BJ (cell line): Measurements from ENCODE around the gene STK24. TPM values are rescaled to one million over a fixed set of nuclear protein-coding genes. Genes with fewer than 3 reads are reported as not detected.

Experiments
- CTCF ChIA-PET: fragments of 350-600 bp; formaldehyde crosslinking; extraction: SDS; loops from one replicate; lab custom pipeline; 2021; ENCODE audit warnings: antibody characterized with exemption, inconsistent platforms; lab: Yijun Ruan, JAX
- POLR2A ChIA-PET: fragments of 300-600 bp; sonication (Branson Sonifier 250); formaldehyde crosslinking; extraction: SDS; loops from one replicate; lab custom pipeline; 2021; ENCODE audit warnings: antibody characterized with exemption; lab: Charles Lee
- DNase-seq: peaks from one replicate; pipeline ENCODE4 v3.0.0-alpha.2; 2011; ENCODE audit warnings: low read depth
- H3K27me3 ChIP-seq: 2 replicates; pipeline ENCODE4 v1.6.0; 2011; ENCODE audit warnings: low read length; ENCODE audit not compliant: control insufficient read depth, insufficient read depth
- H3K36me3 ChIP-seq: 2 replicates; pipeline ENCODE4 v1.5.1; 2011; ENCODE audit warnings: low read length; ENCODE audit not compliant: control insufficient read depth, insufficient read depth
- H3K4me3 ChIP-seq: 2 replicates; pipeline ENCODE4 v1.5.1; 2011; ENCODE audit warnings: low read depth, mild to moderate bottlenecking, control low read depth, low read length
- CTCF ChIP-seq: IDR thresholded peaks from 2 replicates; pipeline ENCODE4 v1.5.1; 2011; ENCODE audit warnings: low read depth, mild to moderate bottlenecking, control low read depth, inconsistent platforms, low read length, moderate library complexity; ENCODE audit not compliant: insufficient read depth
- polyA plus RNA-seq: library from polyadenylated mRNA; depleted of rRNA; stranded (reverse); fragments of >200 nt; gene quantifications from 2 replicates; pipeline ENCODE4 v1.2.3, GENCODE V29; 2011

STK24 gene
- polyA plus RNA-seq, 1 experiment: 32.8 TPM

GRCh38 chr13:98537306-98537705, 39.6 kb downstream of the STK24 start:
- peaks cover 3% of the 10 kb centered on the region; the same call in 1 of the 2 replicates for H3K36me3 ChIP-seq
- H3K27me3 ChIP-seq: no peaks in the 10 kb centered on the region
- no peak overlapping the region for H3K4me3 ChIP-seq
- no peak for TF ChIP-seq CTCF
- DNase-seq: no peak
- ChIA-PET POLR2A (no interaction called here), CTCF (interaction anchor here (1.9 kb wide), 1 partner anchor 11 kb away, joined by 6 read pairs; no protein-coding TSS in a partner anchor)

- H3K4me3 ChIP-seq: no peak overlapping the region
- CTCF ChIA-PET: no interaction called here
- peaks cover 3% of the 10 kb centered on the region; the same call in 1 of the 2 replicates for H3K36me3 ChIP-seq
- TF ChIP-seq CTCF: no peak
- no peaks in the 10 kb centered on the region for H3K27me3 ChIP-seq
- POLR2A ChIA-PET: no interaction called here
- no peak for DNase-seq
Observed at GRCh38 chr13:98536729-98537128, 40.2 kb downstream of the STK24 start.

GRCh38 chr13:98535501-98536354, 41.2 kb downstream of the STK24 start:
- Histone ChIP-seq H3K27me3 (no peaks in the 10 kb centered on the region), H3K36me3 (peaks cover 3% of the 10 kb centered on the region; the same call in 1 of the 2 replicates), H3K4me3 (no peak overlapping the region)
- no peak for TF ChIP-seq CTCF
- POLR2A ChIA-PET: no interaction called here
- CTCF ChIA-PET: interaction anchor here (1.2 kb wide), 1 partner anchor 9 kb away, joined by 3 read pairs; no protein-coding TSS in a partner anchor
- no peak for DNase-seq

- no peak for DNase-seq
- Histone ChIP-seq H3K36me3 (peaks cover 3% of the 10 kb centered on the region; the same call in 1 of the 2 replicates), H3K27me3 (no peaks in the 10 kb centered on the region), H3K4me3 (no peak overlapping the region)
- ChIA-PET POLR2A (no interaction called here), CTCF (no interaction called here)
- TF ChIP-seq CTCF: no peak
Observed at GRCh38 chr13:98534821-98535220, 42.1 kb downstream of the STK24 start.

GRCh38 chr13:98533912-98534311, 43.0 kb downstream of the STK24 start:
- H3K36me3 ChIP-seq: peaks cover 2% of the 10 kb centered on the region; the same call in 1 of the 2 replicates
- POLR2A ChIA-PET: no interaction called here
- DNase-seq: no peak
- no peaks in the 10 kb centered on the region for H3K27me3 ChIP-seq
- CTCF ChIA-PET: interaction anchor here (0.8 to 0.9 kb wide), 2 partner anchors 8 to 120 kb away, joined by 3 to 4 read pairs; no protein-coding TSS in a partner anchor
- no peak overlapping the region for H3K4me3 ChIP-seq
- TF ChIP-seq CTCF: no peak
